Measurements from ENCODE around the gene INPP5E. TPM values are rescaled to one million over a fixed set of nuclear protein-coding genes. Genes with fewer than 3 reads are reported as not detected.

Gene INPP5E
- polyA plus RNA-seq, 10 donors = 7.4 to 12.8 (median 10.4) TPM

- no peak for DNase-seq
These were observed 13.7 kb upstream of the INPP5E start for GRCh38 chr9:136453326-136453725.

DNA sequence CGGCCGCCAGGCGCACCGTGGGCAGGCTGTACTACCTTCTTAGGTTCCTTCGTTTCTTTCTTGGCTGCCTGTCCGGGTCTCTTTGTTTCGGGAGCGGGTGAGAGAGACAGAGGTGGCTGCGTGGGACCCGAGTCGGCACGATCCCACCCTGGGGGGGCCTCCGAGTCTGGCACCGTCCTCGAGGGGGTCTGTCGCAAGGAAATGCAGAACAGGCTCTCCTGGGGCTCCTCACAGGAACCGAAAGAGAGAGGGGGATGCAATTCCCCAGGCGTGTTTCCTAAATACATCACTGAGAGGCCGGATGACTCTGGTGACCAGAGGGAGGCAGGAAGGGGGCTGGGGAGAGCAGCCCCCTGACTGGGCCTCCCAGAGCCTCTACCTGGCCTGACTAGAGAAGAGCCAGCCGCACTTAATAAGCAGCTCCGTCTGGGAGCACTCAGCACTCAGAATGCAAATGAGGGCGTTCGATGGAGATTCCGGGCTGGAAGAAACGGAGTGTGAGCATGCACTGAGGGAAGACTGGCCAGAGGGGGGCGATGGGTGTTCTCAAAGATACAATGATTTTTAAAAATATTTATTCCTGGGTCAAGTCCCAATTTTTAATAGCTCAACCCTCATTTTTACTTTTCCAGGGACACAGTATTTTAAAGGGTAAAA lies 11.7 kb upstream of the INPP5E start:
- DNase-seq = no peak

DNA sequence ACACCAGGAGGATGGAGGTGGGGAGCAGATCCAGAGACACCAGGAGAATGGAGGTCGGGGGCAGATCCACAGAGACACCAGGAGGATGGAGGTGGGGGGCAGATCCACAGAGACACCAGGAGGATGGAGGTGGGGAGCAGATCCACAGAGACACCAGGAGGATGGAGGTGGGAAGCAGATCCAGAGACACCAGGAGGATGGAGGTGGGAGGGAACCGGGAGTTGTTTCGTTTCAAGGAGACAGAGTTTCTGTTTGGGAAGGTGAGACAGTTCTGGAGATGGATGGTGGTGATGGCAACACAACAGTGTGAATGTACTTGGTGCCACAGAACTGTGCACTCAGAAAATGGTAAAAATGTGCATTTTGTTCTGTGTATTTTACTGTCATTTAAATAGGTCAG lies 9.0 kb upstream of the INPP5E start:
- no peak for DNase-seq

GRCh38 chr9:136447173-136447778 lies 7.6 kb upstream of the INPP5E start:
- no peak for DNase-seq

DNA sequence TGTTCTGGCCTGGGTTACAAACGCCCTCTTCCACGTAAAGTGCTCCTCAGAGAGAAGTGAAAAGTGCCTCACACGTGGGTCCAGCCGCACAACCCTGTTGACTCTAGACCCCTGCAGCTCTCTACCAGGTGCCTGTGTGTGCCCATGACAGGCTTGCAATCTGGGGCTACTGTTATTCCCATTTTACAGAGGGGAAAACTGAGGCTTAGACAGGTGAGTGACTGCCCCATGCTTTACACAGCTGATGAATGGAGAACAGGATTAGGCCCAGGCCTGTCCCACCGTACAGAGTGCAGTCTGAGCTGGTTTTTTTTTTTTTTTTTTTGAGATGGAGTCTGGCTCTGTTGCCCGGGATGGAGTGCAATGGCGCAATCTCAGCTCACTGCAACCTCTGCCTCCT lies 6.2 kb upstream of the INPP5E start:
- DNase-seq = no peak

DNA sequence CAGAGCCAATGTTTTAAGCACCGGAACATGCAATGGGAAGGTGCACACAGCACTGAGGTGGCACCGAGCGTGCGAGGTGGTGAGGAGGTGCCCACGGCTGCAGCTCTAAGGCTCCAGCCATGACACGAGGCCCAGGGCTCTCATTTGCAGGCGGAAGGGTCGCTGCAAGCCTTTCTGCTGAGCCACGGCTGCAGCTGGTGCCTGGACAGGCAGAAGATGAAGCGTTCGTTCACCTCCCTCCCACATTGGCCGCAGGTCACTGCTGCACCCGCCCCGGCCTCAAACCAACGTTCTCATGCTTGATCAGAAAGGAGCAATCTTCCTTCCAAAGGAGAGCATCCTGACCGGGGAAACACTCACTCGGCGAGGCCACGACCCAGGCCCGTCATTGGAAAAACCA lies 4.5 kb upstream of the INPP5E start:
- no peak for DNase-seq

- DNase-seq = no peak
These were observed 4.0 kb upstream of the INPP5E start for GRCh38 chr9:136443687-136444086.

GRCh38 chr9:136443087-136443486 lies 3.4 kb upstream of the INPP5E start:
- DNase-seq = no peak

GRCh38 chr9:136442265-136442664 lies 2.6 kb upstream of the INPP5E start:
- DNase-seq = no peak

DNA sequence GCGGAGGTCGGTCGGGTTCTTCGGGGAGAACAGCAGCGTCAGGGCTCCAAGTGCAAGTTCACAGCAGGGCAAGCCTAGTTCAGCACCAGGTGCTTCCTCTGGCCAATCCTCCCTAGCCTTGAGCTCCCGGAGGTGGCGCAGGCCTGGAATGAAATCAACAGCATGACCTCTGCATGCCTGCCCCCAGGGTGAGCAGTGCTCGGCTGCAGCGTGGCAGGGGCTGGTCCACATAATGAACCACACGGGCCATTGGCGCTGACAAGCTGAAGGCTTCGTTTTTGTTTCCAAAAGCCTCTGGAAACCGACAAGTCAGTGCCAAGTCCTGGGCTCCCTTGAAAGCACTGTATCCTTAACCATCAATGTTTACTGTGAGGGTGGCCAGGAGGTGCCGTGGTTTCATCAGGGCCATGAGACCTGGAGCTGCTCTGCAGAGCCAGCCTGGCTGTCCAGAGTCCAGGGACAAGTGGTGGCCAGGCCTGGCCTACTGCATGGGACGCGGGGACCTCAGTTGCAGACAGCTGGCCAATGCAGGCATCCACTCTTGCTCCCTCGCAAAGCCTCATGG lies 2.1 kb upstream of the INPP5E start:
- DNase-seq = no peak

DNA sequence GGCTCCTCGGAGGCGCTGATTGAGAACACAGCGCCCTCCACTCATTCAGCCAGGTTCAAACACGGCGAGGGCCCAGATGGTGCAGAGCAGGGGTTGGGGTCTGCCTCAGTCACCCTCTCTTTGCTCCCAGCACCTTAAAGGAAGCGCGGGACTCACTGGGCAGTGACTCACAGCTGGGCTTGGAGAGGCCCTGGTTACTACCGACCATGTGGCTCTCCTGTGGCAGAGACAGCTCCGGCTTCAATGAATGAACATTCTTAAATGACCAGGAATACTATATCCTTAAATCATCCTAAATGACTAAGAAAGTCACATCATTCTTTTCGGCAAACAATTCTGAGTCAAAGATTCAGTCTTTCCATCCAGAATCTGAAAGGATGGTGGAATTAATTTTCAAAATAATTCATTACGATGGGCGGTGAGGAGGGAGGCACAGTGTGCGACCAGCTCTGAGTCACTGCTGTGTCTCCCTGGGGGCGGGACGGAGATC lies 1.6 kb upstream of the INPP5E start:
- no peak for DNase-seq

DNA sequence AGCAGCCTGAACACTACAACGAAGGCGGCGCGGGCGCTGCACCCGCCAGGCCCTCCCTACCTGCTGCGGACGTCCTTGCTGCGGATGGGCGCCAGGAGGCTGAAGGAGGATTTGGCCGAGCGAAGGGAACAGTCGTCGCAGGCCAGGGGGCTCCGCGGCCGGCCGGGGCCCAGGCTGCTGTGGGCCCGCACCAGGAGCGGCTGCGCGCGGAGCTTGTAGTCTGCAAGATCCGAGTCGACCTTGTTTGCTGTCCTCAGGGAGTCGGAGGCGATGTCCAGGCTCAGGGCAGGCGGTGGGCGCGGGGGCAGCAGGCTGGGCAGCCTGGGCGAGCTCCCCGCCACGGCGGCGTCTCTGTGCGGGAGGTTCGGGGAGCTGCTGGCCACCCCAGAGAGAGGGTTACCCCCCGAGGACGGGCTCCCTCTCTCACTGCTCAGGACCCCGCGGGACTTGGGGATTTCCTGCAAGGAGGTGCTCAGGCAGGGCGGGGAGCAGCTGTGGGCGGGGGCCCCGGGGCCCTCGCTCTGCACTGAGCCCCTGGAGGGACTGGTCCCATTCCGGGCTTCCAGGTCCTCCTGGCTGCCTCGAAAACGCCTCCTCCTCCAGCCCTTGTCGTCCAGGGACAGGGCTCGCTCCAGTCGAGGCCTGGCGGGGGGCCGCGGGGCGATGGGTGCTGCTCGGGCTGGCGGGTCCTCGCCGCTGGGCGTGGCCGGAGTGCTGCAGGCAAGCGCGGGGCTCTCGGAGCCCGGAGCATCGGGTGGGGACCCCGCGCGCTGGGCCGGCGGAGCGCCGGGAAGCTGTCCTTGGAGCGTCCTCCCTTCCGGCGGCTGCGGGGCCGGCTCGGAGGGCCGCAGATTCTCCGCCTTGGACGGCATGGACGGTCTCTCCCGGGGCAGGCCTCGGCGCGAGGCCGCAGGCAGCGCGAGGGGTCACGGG lies 831 bp downstream of the INPP5E start:
- DNase-seq = peak in 2 of 3 donors; percentile 19 to 55

GRCh38 chr9:136437839-136438547 lies 1.7 kb downstream of the INPP5E start:
- DNase-seq = no peak

DNA sequence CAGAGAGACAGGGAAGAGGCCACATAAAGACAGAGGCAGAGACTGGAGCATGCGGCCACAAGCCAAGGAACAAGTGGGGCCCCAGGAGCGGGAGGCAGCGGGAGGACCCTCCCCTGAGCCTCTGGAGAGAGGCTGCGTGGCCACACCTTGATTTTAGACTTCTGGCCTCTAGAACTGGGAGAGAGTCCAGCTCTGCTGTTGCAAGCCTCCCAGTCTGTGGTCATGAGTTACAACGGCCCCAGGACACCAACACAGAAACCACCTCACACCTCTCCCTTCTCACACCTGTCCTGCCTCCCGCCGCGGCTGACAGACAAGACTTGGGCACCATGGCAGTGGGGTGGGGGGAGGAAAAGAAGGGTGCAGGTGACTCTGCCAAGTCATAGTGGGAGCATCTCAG lies 2.2 kb downstream of the INPP5E start:
- DNase-seq = peak in 2 of 3 donors; percentile 38 to 72

GRCh38 chr9:136436055-136436634 lies 3.5 kb downstream of the INPP5E start:
- DNase-seq = no peak

DNA sequence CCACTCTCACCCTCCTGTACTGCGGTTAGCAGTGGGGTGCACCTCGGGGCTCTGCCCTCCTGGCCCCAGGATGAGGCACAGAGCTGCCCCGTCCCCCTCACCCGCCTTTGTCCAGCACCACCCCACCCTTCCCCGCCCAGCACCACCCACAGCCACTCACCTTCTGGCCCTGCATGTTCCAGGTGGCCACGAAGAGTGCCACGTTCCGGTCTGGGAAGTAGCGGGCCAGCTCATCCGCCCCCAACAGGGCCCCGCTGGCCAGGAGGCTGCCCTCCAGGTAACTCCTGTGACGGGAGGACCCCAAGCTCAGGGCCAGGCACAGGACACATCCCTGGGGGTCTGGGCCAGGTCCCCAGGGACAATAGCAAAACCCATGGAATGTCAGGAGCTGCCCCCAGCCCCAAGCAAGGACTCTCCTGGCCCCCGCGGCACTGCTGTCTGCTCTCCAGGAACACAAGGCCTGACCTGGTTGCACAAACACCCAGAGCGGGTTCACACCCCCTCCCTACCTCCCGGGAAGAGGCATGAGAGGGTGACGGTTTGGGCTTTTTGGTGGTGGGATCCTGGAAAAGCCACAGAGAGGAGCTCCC lies 5.0 kb downstream of the INPP5E start:
- no peak for DNase-seq

GRCh38 chr9:136433849-136434579 lies 5.6 kb downstream of the INPP5E start:
- no peak for DNase-seq

GRCh38 chr9:136433043-136433715 lies 6.5 kb downstream of the INPP5E start:
- no peak for DNase-seq

GRCh38 chr9:136432591-136432990 lies 7.1 kb downstream of the INPP5E start:
- no peak for DNase-seq

Measured in muscle of back (tissue), 11 donors.